ENCODE measurements around the gene LMAN1.

LMAN1 gene

GRCh38 chr18:59376351-59376935 lies 17.4 kb upstream of the LMAN1 start:
- no peaks in the 10 kb centered on the region for H3K27me3 Mint-ChIP-seq (ENCODE audit: low read depth)
- no peaks in the 10 kb centered on the region for H3K36me3 Mint-ChIP-seq (ENCODE audit: low read depth)
- H3K4me1 Mint-ChIP-seq, result peaks cover 7% of the 10 kb centered on the region
- H3K27ac Mint-ChIP-seq, result no peak overlapping the region
- peaks cover 7% of the 10 kb centered on the region for H3K9me3 Mint-ChIP-seq
- H3K4me3 Mint-ChIP-seq, result no peak overlapping the region
- no peak for TF ChIP-seq CTCF (IDR thresholded peaks at IDR 0.05; ENCODE audit: unreplicated experiment in 3 of 3)

- Mint-ChIP-seq H3K4me1 (peaks cover 7% of the 10 kb centered on the region), H3K36me3 (ENCODE audit: low read depth) (no peaks in the 10 kb centered on the region), H3K9me3 (peaks cover 7% of the 10 kb centered on the region), H3K27me3 (ENCODE audit: low read depth) (no peaks in the 10 kb centered on the region), H3K4me3 (no peak overlapping the region), H3K27ac (no peak overlapping the region)
- TF ChIP-seq CTCF (IDR thresholded peaks at IDR 0.05; ENCODE audit: unreplicated experiment in 3 of 3), result no peak
Observed at GRCh38 chr18:59374128-59374527, 15.1 kb upstream of the LMAN1 start.

GRCh38 chr18:59372975-59373374 lies 13.9 kb upstream of the LMAN1 start:
- H3K4me1 Mint-ChIP-seq, result peaks cover 7% of the 10 kb centered on the region
- H3K27me3 Mint-ChIP-seq (ENCODE audit: low read depth), result peaks cover under 1% of the 10 kb centered on the region
- H3K27ac Mint-ChIP-seq, result no peak overlapping the region
- no peak overlapping the region for H3K4me3 Mint-ChIP-seq
- peaks cover 7% of the 10 kb centered on the region for H3K9me3 Mint-ChIP-seq
- no peak for TF ChIP-seq CTCF (IDR thresholded peaks at IDR 0.05; ENCODE audit: unreplicated experiment in 3 of 3)
- H3K36me3 Mint-ChIP-seq (ENCODE audit: low read depth), result no peaks in the 10 kb centered on the region

- Mint-ChIP-seq H3K36me3 (ENCODE audit: low read depth) (peaks cover 2% of the 10 kb centered on the region), H3K4me3 (peak overlapping the region; percentile 58 to 83 (median 79)), H3K4me1 (peaks cover 21% of the 10 kb centered on the region), H3K27me3 (ENCODE audit: low read depth) (peaks cover 4% of the 10 kb centered on the region), H3K27ac (no peak overlapping the region), H3K9me3 (no peaks in the 10 kb centered on the region)
- TF ChIP-seq CTCF (IDR thresholded peaks at IDR 0.05; ENCODE audit: unreplicated experiment in 3 of 3), result no peak
Observed at GRCh38 chr18:59360381-59360780, 1.3 kb upstream of the LMAN1 start.

- no peak for TF ChIP-seq CTCF (IDR thresholded peaks at IDR 0.05; ENCODE audit: unreplicated experiment in 3 of 3)
- peaks cover 9% of the 10 kb centered on the region for H3K36me3 Mint-ChIP-seq (ENCODE audit: low read depth)
- peaks cover 21% of the 10 kb centered on the region for H3K4me1 Mint-ChIP-seq
- H3K27ac Mint-ChIP-seq, result no peak overlapping the region
- H3K4me3 Mint-ChIP-seq, result peak overlapping the region; percentile 79 to 94 (median 83)
- H3K27me3 Mint-ChIP-seq (ENCODE audit: low read depth), result peaks cover 4% of the 10 kb centered on the region
- no peaks in the 10 kb centered on the region for H3K9me3 Mint-ChIP-seq
Observed at GRCh38 chr18:59359576-59359952, 499 bp upstream of the LMAN1 start.

GRCh38 chr18:59358414-59358711 lies 702 bp downstream of the LMAN1 start:
- peak overlapping the region; percentile 94 to 100 (median 98) for H3K4me3 Mint-ChIP-seq
- H3K9me3 Mint-ChIP-seq, result no peaks in the 10 kb centered on the region
- no peak for TF ChIP-seq CTCF (IDR thresholded peaks at IDR 0.05; ENCODE audit: unreplicated experiment in 3 of 3)
- H3K27me3 Mint-ChIP-seq (ENCODE audit: low read depth), result no peaks in the 10 kb centered on the region
- H3K36me3 Mint-ChIP-seq (ENCODE audit: low read depth), result peaks cover 13% of the 10 kb centered on the region
- peak overlapping the region; percentile 93 to 97 (median 97) for H3K27ac Mint-ChIP-seq
- peaks cover 22% of the 10 kb centered on the region for H3K4me1 Mint-ChIP-seq

Measured in nephron (organoid).